SK-N-SH (cell line): Measurements from ENCODE around the gene CFAP206. TPM values are rescaled to one million over a fixed set of nuclear protein-coding genes. Genes with fewer than 3 reads are reported as not detected.

ENCODE experiments used
- CTCF ChIA-PET: fragments of 300-600, 350-600 bp; formaldehyde crosslinking; extraction: SDS; loops from one replicate; lab custom pipeline; 2021; lab: Yijun Ruan, JAX
- POLR2A ChIA-PET: fragments of 350-600 bp; sonication (Branson Sonifier 250); formaldehyde crosslinking; extraction: SDS; loops from one replicate; lab custom pipeline; 2020; ENCODE audit warnings: antibody characterized with exemption, inconsistent platforms; lab: Yijun Ruan, JAX
- DNase-seq: peaks from one replicate; pipeline ENCODE4 v3.0.0; 2012
- H2AFZ ChIP-seq: fragments of 200-600 bp; sonication (generic); 2 replicates; pipeline ENCODE4 v1.8.1; 2016; ENCODE audit warnings: antibody characterized with exemption, mild to moderate bottlenecking, low read depth
- H3F3A ChIP-seq: fragments of 200-600 bp; sonication (generic); replicated peaks from 2 replicates; pipeline ENCODE3; 2016; ENCODE audit warnings: antibody characterized with exemption, mild to moderate bottlenecking; ENCODE audit not compliant: insufficient read depth
- H3K27ac ChIP-seq, 2 experiments: fragments of 200-500 bp in 1 of 2; fragments of 200-600 bp in 1 of 2; sonication (Bioruptor generic) in 1 of 2; sonication (generic), shearing (Covaris generic) in 1 of 2; 2 replicates each; pipeline versions ENCODE4 v1.5.1 to v1.6.1; 2014 to 2016; ENCODE audit warnings: low read depth in 2 of 2, inconsistent platforms in 1 of 2, low read length in 1 of 2, mild to moderate bottlenecking in 1 of 2, mixed read lengths in 1 of 2
- H3K27me3 ChIP-seq: fragments of 200-600 bp; sonication (generic), shearing (Covaris generic); 2 replicates; pipeline ENCODE4 v1.6.1; 2016; ENCODE audit warnings: mixed run types; ENCODE audit not compliant: insufficient read depth
- H3K36me3 ChIP-seq, 2 experiments: fragments of 200-500 bp in 1 of 2; fragments of 200-600 bp in 1 of 2; sonication (Bioruptor generic) in 1 of 2; sonication (generic) in 1 of 2; replicated peaks in 1 of 2; 2 replicates each; pipeline versions ENCODE3 to v1.5.1; 2014 to 2016; ENCODE audit warnings: low read length in 1 of 2, mild to moderate bottlenecking in 1 of 2; ENCODE audit not compliant: insufficient read depth in 2 of 2, control insufficient read depth in 1 of 2
- H3K4me1 ChIP-seq, 2 experiments: fragments of 200-500 bp in 1 of 2; fragments of 200-600 bp in 1 of 2; sonication (Bioruptor generic) in 1 of 2; sonication (generic), shearing (Covaris generic) in 1 of 2; 2 replicates each; pipeline versions ENCODE4 v1.5.1 to v1.6.1; 2014 to 2016; ENCODE audit warnings: low read depth in 1 of 2, low read length in 1 of 2, mixed run types in 1 of 2; ENCODE audit not compliant: insufficient read depth in 2 of 2, control insufficient read depth in 1 of 2
- H3K4me2 ChIP-seq: fragments of 200-600 bp; sonication (generic), shearing (Covaris generic); 2 replicates; pipeline ENCODE4 v1.6.1; 2017; ENCODE audit warnings: mixed run types
- H3K4me3 ChIP-seq, 2 experiments: fragments of 200-500 bp in 1 of 2; fragments of 200-600 bp in 1 of 2; sonication (Bioruptor generic) in 1 of 2; sonication (generic), shearing (Covaris generic) in 1 of 2; 2 replicates each; pipeline versions ENCODE4 v1.5.1 to v1.8.1; 2014 to 2016; ENCODE audit warnings: low read depth in 2 of 2, inconsistent platforms in 1 of 2, low read length in 1 of 2, mild to moderate bottlenecking in 1 of 2, mixed read lengths in 1 of 2, moderate library complexity in 1 of 2
- H3K79me2 ChIP-seq: fragments of 200-600 bp; sonication (generic); 2 replicates; pipeline ENCODE4 v1.8.1; 2017; ENCODE audit warnings: mild to moderate bottlenecking; ENCODE audit not compliant: insufficient read depth
- H3K9ac ChIP-seq: fragments of 200-600 bp; sonication (generic); 2 replicates; pipeline ENCODE4 v1.6.1; 2017; ENCODE audit warnings: mixed run types
- H3K9me2 ChIP-seq: fragments of 200-600 bp; sonication (generic); 2 replicates; pipeline ENCODE4 v1.6.1; 2017; ENCODE audit warnings: mixed run types
- H3K9me3 ChIP-seq: fragments of 200-600 bp; sonication (generic); 2 replicates; pipeline ENCODE4 v1.6.1; 2017; ENCODE audit warnings: mixed run types, mild to moderate bottlenecking, moderate library complexity
- H4K20me1 ChIP-seq: fragments of 200-600 bp; sonication (generic); 2 replicates; pipeline ENCODE4 v1.6.1; 2017; ENCODE audit warnings: mild to moderate bottlenecking, mixed run types; ENCODE audit not compliant: insufficient read depth
- CHD2 ChIP-seq: fragments of 150-350 bp; IDR thresholded peaks from 2 replicates; pipeline ENCODE4 v1.6.1; 2018; ENCODE audit warnings: low read length; ENCODE audit not compliant: partially characterized antibody
- ELF1 ChIP-seq: IDR thresholded peaks from 2 replicates; pipeline ENCODE4 v1.4.0; 2012
- EZH2phosphoT487 ChIP-seq: fragments of 200-600 bp; sonication (generic); IDR thresholded peaks from 2 replicates; pipeline ENCODE4 v1.6.1; 2017; ENCODE audit warnings: low read depth, mixed run types, mild to moderate bottlenecking, antibody characterized with exemption, moderate library complexity, borderline replicate concordance
- FOSL2 ChIP-seq: IDR thresholded peaks from 2 replicates; pipeline ENCODE4 v1.4.0; 2012; ENCODE audit warnings: low read depth, mild to moderate bottlenecking, moderate library complexity, borderline replicate concordance
- GABPA ChIP-seq: IDR thresholded peaks from 2 replicates; pipeline ENCODE4 v1.4.0; 2012; ENCODE audit warnings: low read depth, mild to moderate bottlenecking
- JUND ChIP-seq: IDR thresholded peaks from 2 replicates; pipeline ENCODE4 v1.4.0; 2012
- MEF2A ChIP-seq: IDR thresholded peaks from 2 replicates; pipeline ENCODE4 v1.4.0; 2012; ENCODE audit warnings: low read depth, borderline replicate concordance
- NRF1 ChIP-seq: IDR thresholded peaks from 2 replicates; pipeline ENCODE4 v1.6.1; 2012; ENCODE audit warnings: low read depth, mild to moderate bottlenecking, low read length
- PBX3 ChIP-seq: IDR thresholded peaks from 2 replicates; pipeline ENCODE4; 2012
- POLR2AphosphoS5 ChIP-seq: IDR thresholded peaks from 2 replicates; pipeline ENCODE4 v1.6.1; 2012; ENCODE audit warnings: low read depth, low read length
- RAD21 ChIP-seq: IDR thresholded peaks from 2 replicates; pipeline ENCODE4 v1.6.1; 2012; ENCODE audit warnings: mild to moderate bottlenecking, low read length
- RCOR1 ChIP-seq: fragments of 150-350 bp; IDR thresholded peaks from 2 replicates; pipeline ENCODE4 v1.6.1; 2017; ENCODE audit warnings: antibody characterized with exemption, low read length
- RFX5 ChIP-seq: IDR thresholded peaks from 2 replicates; pipeline ENCODE4 v1.6.1; 2012; ENCODE audit warnings: mild to moderate bottlenecking, improper control_type of control experiment, low read length
- RXRA ChIP-seq: IDR thresholded peaks from 2 replicates; pipeline ENCODE4 v1.4.0; 2012; ENCODE audit warnings: low read depth, mild to moderate bottlenecking, borderline replicate concordance
- SIN3A ChIP-seq: IDR thresholded peaks from 2 replicates; pipeline ENCODE4 v1.6.1; 2012; ENCODE audit warnings: low read depth, mild to moderate bottlenecking, low read length, moderate library complexity, borderline replicate concordance
- SMC3 ChIP-seq: IDR thresholded peaks from 2 replicates; pipeline ENCODE4 v1.6.1; 2012; ENCODE audit warnings: low read depth, low read length, improper control_type of control experiment
- TAF1 ChIP-seq: IDR thresholded peaks from 2 replicates; pipeline ENCODE4 v1.6.1; 2012; ENCODE audit warnings: low read depth, mild to moderate bottlenecking, low read length, moderate library complexity, borderline replicate concordance
- ZBTB33 ChIP-seq: IDR thresholded peaks from 2 replicates; pipeline ENCODE4 v1.4.0; 2012; ENCODE audit warnings: low read depth, borderline replicate concordance
- WGBS: methylation state at CpG from one replicate; pipeline ENCODE4 v1.1.6; 2017; ENCODE audit warnings: low lambda C conversion rate; 5-methylcytosine and 5-hydroxymethylcytosine counted together
- polyA plus RNA-seq, 3 experiments: library from polyadenylated mRNA; depleted of rRNA; stranded (reverse); fragments of >200 nt; gene quantifications; 2 replicates each; pipeline ENCODE4 v1.2.3, GENCODE V29; 2012
- TF ChIP-seq, protein P1 (sequence below): IDR thresholded peaks from 2 replicates; pipeline ENCODE4 v1.6.1; 2012; ENCODE audit warnings: mild to moderate bottlenecking, low read depth, low read length, moderate library complexity

Gene CFAP206
- polyA plus RNA-seq, 1 of the 3 experiments (the other 2 are of a cell fraction), result 0.46 TPM

DNA sequence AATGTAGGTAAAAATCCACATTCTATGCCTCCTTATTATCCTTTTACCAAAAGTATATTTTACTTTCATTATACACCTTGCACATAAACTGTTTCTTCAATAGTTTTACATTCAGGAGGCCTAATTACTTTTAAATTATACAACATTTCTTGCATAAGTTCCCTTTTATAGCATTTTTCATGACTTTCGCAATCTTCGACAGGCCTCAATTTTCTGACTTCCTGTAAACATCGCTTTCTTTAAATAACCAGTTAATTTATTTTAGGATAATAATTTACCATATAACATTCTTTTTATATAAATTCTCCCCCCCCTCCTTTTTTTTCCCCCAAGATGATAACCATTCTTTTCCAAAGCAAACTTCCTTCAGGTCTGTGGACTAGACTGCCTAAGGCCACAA is 74.2 kb downstream of the CFAP206 start:
- no peaks in the 10 kb centered on the region for H3K9me3 ChIP-seq
- no peak for DNase-seq
- peaks cover 13 to 16% of the 10 kb centered on the region in 2 experiments for H3K36me3 ChIP-seq
- H3K4me3 ChIP-seq, result no peak overlapping the region
- H3K27me3 ChIP-seq, result no peaks in the 10 kb centered on the region
- 96% methylated on average over 3 of the region's 3 CpGs for WGBS
- no peaks in the 10 kb centered on the region for H3K9me2 ChIP-seq
- H3K4me1 ChIP-seq, result no peaks in the 10 kb centered on the region
- CTCF ChIA-PET, result interaction anchor here (1.0 kb wide), 1 partner anchor 19 kb away, joined by 3 read pairs; no protein-coding TSS in a partner anchor
- no peak overlapping the region for H2AFZ ChIP-seq
- H3F3A ChIP-seq, result no peaks in the 10 kb centered on the region
- H4K20me1 ChIP-seq, result no peaks in the 10 kb centered on the region
- no peak overlapping the region for H3K4me2 ChIP-seq
- H3K9ac ChIP-seq, result no peak overlapping the region
- H3K27ac ChIP-seq, result no peak overlapping the region
- TF ChIP-seq SMC3 (no peak), GABPA (no peak), JUND (no peak), RFX5 (no peak), RXRA (no peak), CHD2 (no peak), FOSL2 (no peak), PBX3 (no peak), ZBTB33 (no peak), SIN3A (no peak), ELF1 (no peak), TAF1 (no peak), NRF1 (no peak), MEF2A (no peak), RAD21 (no peak), POLR2AphosphoS5 (no peak), EZH2phosphoT487 (no peak), RCOR1 (no peak)
- TF ChIP-seq, protein P1, sequence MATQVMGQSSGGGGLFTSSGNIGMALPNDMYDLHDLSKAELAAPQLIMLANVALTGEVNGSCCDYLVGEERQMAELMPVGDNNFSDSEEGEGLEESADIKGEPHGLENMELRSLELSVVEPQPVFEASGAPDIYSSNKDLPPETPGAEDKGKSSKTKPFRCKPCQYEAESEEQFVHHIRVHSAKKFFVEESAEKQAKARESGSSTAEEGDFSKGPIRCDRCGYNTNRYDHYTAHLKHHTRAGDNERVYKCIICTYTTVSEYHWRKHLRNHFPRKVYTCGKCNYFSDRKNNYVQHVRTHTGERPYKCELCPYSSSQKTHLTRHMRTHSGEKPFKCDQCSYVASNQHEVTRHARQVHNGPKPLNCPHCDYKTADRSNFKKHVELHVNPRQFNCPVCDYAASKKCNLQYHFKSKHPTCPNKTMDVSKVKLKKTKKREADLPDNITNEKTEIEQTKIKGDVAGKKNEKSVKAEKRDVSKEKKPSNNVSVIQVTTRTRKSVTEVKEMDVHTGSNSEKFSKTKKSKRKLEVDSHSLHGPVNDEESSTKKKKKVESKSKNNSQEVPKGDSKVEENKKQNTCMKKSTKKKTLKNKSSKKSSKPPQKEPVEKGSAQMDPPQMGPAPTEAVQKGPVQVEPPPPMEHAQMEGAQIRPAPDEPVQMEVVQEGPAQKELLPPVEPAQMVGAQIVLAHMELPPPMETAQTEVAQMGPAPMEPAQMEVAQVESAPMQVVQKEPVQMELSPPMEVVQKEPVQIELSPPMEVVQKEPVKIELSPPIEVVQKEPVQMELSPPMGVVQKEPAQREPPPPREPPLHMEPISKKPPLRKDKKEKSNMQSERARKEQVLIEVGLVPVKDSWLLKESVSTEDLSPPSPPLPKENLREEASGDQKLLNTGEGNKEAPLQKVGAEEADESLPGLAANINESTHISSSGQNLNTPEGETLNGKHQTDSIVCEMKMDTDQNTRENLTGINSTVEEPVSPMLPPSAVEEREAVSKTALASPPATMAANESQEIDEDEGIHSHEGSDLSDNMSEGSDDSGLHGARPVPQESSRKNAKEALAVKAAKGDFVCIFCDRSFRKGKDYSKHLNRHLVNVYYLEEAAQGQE, result no peak
- TF ChIP-seq, all 33 proteins: peak for 0
- H3K79me2 ChIP-seq, result no peaks in the 10 kb centered on the region
- POLR2A ChIA-PET, result no interaction called here
